ENCODE data around the gene CBLB.

Gene CBLB

DNA sequence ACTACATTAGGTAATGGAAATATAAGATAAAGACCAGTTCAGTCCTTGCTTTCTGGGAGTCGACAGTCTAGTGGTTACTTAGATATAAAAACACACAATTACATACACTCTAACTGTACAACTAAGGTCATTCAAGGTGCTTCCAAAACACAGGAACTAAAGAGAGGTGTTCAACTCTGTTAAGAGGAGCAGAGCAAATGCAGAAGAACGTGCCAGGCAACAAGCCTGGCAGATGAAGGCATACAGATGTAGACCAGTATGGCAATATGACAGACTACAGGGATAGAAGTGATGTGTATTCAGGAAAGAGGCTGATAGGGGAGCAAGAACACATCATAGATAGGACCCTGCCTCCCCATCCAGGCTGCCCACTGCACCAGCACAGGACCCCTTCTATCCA is 78.3 kb downstream of the CBLB start:
- ChIA-PET POLR2A (no interaction called here), CTCF (no interaction called here)
- no peak for DNase-seq (ENCODE audit: low read depth, low spot score)
- no peak overlapping the region for H3K4me3 ChIP-seq (ENCODE audit: low read depth, low read length)
- TF ChIP-seq, protein P1, sequence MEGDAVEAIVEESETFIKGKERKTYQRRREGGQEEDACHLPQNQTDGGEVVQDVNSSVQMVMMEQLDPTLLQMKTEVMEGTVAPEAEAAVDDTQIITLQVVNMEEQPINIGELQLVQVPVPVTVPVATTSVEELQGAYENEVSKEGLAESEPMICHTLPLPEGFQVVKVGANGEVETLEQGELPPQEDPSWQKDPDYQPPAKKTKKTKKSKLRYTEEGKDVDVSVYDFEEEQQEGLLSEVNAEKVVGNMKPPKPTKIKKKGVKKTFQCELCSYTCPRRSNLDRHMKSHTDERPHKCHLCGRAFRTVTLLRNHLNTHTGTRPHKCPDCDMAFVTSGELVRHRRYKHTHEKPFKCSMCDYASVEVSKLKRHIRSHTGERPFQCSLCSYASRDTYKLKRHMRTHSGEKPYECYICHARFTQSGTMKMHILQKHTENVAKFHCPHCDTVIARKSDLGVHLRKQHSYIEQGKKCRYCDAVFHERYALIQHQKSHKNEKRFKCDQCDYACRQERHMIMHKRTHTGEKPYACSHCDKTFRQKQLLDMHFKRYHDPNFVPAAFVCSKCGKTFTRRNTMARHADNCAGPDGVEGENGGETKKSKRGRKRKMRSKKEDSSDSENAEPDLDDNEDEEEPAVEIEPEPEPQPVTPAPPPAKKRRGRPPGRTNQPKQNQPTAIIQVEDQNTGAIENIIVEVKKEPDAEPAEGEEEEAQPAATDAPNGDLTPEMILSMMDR (IDR thresholded peaks at IDR 0.05; ENCODE audit: insufficient read depth, low read length, missing control alignments) = no peak

DNA sequence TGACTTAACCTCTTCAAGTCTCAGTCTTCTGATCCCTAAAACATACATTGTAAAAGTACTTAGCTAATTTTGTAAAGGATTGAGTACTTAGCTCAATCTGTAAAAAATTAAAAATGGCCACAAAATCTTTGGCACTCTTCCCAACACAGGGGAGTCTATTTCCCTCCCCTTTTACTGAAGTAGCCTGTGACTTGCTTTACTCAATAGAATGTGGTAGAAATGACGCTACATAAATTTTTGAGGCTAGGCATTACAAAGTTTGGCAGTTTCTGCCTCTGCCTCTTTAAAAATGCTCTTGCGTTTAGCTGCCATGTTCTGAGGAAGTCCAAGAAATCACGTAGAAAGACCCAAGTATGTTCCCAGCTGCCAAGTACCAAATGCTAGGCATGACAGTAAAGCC is 80.2 kb downstream of the CBLB start:
- H3K4me3 ChIP-seq (ENCODE audit: low read depth, low read length) = no peak overlapping the region
- ChIA-PET CTCF (no interaction called here), POLR2A (no interaction called here)
- TF ChIP-seq, protein P1 (IDR thresholded peaks at IDR 0.05; ENCODE audit: insufficient read depth, low read length, missing control alignments) = no peak
- no peak for DNase-seq (ENCODE audit: low read depth, low spot score)

DNA sequence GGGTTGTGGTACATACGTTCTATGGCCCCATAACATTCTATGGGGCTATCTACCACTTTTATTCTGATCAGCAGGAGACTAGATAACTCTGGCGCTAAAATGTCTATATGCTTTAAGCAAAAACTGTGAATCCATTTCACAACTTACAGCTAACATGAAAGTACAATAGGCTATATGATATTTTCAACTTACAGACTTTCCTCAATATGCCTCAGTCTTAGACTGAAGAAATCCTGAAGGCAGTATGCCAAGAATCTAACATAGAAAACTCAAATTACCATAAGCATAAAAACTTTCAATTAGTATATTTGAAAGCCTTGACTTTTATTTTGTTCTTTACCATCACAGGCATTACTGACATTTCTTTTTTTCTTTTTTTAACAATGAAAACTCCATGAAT is 81.4 kb downstream of the CBLB start:
- CTCF ChIA-PET = no interaction called here
- no peak overlapping the region for H3K4me3 ChIP-seq (ENCODE audit: low read depth, low read length)
- POLR2A ChIA-PET = no interaction called here
- TF ChIP-seq, protein P1 (IDR thresholded peaks at IDR 0.05; ENCODE audit: insufficient read depth, low read length, missing control alignments) = no peak
- DNase-seq (ENCODE audit: low read depth, low spot score) = no peak

DNA sequence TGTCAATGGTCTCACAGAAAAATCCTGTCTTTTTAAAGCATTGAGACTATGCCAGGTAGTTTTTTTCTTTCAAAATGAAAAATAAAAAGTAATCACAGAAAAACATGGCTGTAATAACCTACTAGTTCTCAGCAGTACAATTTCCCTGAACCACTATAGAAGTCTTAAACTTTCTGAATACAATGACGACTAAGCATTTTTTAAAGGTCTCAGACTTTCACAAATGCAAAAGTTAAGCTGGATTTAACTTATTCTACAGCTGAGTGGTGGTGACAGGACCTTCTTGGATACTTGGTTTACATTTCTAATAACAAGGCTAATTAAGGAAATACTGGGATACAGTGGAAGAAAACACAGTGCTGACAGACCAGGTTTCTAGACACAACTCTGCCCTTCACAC is 81.8 kb downstream of the CBLB start:
- DNase-seq (ENCODE audit: low read depth, low spot score) = no peak
- POLR2A ChIA-PET = no interaction called here
- CTCF ChIA-PET = no interaction called here
- TF ChIP-seq, protein P1 (IDR thresholded peaks at IDR 0.05; ENCODE audit: insufficient read depth, low read length, missing control alignments) = no peak
- no peak overlapping the region for H3K4me3 ChIP-seq (ENCODE audit: low read depth, low read length)

DNA sequence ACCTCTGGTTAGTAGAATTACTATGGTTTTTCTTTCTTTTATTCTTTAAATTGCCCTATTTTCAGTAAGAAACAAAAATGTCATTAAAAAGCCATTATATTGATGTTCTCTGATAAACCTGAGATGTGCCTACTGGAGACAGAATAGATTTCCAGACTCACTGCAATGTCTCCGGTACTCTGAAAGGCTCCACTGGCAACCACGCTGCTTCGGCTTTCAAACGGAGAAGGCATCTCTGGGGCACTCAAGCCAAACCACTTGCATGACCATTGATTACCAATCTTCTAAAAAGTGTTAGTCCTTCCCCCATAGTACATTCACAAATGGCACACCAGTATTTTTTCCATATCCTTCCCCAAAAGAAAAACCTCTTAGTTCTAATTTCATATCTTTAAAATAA is 82.6 kb downstream of the CBLB start:
- TF ChIP-seq, protein P1 (IDR thresholded peaks at IDR 0.05; ENCODE audit: insufficient read depth, low read length, missing control alignments) = no peak
- CTCF ChIA-PET = no interaction called here
- POLR2A ChIA-PET = no interaction called here
- H3K4me3 ChIP-seq (ENCODE audit: low read depth, low read length) = no peak overlapping the region
- no peak for DNase-seq (ENCODE audit: low read depth, low spot score)

DNA sequence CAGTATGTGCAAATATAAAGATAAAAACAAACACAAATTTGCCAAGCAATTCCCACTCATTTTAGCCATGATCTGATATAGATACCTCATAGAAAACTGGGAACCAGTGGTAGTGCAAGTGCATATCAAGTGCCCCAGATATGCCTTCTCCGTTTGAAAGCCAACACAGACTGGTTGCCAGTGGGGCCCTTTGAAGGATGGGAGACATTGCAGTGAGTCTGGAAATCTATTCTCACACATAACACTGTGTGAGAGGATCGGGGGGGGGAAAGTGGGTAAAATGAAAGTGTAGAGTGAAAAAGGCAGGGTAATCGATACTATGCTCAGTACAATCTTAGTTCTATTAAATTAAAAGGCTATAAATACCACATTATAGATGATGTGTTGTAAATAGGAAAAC is 83.0 kb downstream of the CBLB start:
- POLR2A ChIA-PET = no interaction called here
- TF ChIP-seq, protein P1 (IDR thresholded peaks at IDR 0.05; ENCODE audit: insufficient read depth, low read length, missing control alignments) = no peak

More for the DNA sequence above, 83.0 kb downstream of the CBLB start:
- CTCF ChIA-PET = no interaction called here
- DNase-seq (ENCODE audit: low read depth, low spot score) = no peak
- H3K4me3 ChIP-seq (ENCODE audit: low read depth, low read length) = no peak overlapping the region

Measured in AG04449 (cell line).